Measurements from ENCODE around the gene KLHDC10.

- TF ChIP-seq CTCF (IDR thresholded peaks at IDR 0.05; ENCODE audit: poor library complexity): no peak
- TF ChIP-seq EZH2 (IDR thresholded peaks at IDR 0.05; ENCODE audit: borderline replicate concordance): no peak
- no peak for TF ChIP-seq EZH2phosphoT487 (IDR thresholded peaks at IDR 0.05; ENCODE audit: low read depth, severe bottlenecking, unreplicated experiment)
Observed at GRCh38 chr7:130160023-130160422, 89.7 kb downstream of the KLHDC10 start.
